HS-27A (cell line): ENCODE measurements around the gene TMTC2.
"Not testable (repeated sequence)": the region's sequence is repeated elsewhere in the genome, so short reads cannot be mapped to it uniquely, and the experiment has no call there.

Source experiments
- DNase-seq: peaks from one replicate; pipeline ENCODE4 v3.0.0-alpha.2; 2012; ENCODE audit warnings: low read depth, missing footprints

TMTC2 gene

DNA sequence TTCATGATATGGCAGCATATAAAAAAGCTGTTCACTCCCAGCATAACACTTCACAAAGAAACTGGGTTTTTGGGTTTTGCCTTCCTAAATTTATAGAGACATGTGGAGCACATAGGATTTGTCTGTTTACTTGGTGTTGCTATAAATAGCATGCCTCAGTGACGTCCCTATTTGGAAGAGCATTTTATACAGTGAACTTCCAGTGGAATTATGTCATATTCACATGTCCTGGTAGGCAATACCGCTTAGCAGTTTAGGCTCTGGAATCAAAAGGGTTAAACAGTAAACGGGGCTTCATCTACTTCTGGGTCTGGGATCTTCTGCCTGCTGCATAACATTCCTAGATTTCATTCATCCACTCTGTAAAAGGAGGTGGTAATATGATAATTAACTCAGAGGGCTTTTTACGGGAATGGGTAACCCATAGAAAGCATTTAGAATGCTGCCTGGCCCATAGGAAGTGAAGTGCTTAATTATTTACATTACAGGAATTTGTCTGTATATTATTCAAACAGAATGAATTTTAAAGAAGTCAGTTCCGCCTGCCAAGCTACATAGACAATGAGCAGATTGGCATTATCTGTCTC is 396.1 kb downstream of the TMTC2 start:
- DNase-seq = no peak

DNA sequence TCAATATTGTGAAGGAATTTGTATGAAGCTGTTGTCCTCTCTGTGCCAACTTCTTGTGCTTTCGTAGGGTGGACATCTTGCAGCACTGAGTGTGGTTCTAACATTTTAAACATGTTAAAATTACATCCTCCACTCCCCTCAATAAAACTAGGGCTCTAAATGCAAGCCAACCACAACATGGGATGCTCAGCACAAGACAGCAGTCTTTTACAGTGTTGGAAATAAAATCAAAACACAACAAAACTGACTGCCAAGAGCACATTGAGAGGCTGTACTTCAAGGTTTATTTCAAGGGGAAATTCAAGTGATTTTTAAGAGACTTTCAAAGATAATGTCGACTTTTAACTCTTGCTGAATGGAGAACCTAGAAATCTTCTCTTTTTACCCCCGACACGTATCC is 396.9 kb downstream of the TMTC2 start:
- no peak for DNase-seq

DNA sequence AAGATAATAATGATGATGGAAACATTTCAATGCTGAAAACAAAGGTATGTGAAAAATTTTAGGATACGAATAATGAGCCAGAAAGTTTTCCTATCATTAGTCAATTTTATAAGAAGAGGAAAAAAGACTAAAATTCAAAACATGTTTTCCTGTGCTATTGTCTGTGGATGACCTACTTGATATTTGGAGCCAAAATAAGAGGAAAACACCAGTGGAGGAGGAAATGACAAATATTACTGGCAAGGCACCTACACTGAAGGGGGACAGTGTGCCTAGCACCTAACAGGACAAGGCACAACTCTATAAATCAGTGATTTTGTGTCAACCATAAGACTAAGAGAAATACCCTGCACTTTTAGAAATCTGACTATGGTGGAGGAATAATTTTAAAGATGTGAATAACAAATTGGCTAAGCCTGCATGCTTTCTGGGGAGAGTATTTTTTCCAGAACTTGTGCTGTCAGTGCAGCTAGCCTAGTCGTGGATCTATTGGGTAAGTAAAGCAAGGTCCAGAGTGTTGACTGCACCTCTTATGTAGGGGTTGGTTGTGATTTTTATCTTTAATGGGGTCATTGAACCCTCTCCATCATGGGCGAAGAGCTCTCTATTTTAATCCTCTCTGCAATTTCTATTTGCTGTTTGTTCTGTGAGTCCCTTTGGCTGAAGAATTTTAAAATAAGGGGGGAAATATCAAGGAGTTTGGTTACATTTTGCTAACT is 398.0 kb downstream of the TMTC2 start:
- no peak for DNase-seq

DNA sequence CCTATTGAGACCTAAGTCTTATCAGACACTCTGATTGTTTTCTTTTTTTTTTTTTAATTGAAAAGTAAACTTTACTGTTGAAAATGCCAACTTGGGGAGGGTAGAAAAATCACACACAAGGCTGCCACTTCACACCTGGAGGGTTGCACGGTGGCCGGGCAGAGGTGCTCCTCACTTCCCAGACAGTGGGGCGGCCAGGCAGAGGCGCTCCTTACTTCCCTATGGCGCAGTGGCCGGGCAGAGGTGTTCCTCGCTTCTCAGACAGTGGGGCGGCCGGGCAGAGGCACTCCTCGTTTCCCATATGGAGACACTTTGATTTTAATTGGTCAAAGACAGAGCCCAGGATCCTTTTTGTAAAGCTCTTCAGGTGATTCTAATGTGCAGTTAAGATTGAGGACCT is 399.3 kb downstream of the TMTC2 start:
- DNase-seq = no peak

DNA sequence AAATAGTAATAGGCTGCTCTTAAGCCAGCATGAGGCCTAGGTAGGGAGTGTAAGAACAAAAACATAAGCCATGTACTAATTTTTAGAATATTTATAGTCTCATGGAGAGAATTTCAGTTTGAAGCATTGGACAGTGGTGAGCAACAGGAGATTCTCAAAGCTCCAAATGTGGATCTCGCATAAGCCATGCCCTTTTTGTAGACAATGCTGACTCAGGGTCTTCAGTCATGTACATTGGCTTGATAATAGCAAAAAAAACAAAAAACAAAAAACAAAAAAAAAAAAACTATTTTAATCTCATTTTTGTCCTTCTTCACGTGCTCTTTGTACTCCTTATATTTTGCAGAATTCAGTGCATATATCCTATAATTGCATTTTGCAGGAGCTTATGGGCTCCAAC is 402.9 kb downstream of the TMTC2 start:
- no peak for DNase-seq

DNA sequence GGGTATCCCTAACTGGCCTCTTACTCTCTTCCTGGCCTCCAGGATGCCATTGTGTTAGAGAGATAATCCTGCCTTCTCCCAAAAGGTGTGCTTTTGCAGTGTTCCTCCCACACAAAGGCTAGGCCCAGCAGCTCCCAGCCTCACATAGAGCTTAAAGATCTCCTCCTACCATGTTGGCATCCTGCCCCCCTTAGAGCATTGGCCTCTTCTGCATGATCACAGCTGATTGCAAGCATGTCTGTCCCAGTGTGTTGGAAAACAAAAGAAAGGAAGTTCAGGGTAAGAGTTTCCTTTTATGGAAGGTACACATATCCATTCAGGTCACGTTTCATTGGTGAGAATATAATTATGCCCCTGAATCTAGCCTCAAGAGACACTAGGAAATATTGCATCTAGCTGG is 405.4 kb downstream of the TMTC2 start:
- no peak for DNase-seq

DNA sequence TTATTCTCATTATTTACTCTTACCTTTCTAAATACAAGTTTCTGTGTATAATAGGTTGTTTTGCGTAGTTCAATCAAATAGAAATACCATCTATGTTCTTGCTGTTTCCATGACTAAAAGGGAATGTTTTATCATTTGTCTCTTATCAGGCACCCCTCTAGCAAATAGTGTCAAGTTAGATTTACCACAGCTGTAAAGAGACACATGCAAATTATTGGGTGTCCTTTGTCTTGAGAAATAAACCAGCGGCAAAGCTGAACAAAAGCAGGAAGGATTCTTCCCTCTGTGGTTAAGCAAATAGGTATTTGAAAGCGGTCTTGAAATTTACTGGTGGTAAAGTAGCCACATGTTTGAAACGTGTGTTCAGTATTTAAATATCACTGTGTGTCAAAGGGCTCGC is 405.9 kb downstream of the TMTC2 start:
- DNase-seq = no peak

DNA sequence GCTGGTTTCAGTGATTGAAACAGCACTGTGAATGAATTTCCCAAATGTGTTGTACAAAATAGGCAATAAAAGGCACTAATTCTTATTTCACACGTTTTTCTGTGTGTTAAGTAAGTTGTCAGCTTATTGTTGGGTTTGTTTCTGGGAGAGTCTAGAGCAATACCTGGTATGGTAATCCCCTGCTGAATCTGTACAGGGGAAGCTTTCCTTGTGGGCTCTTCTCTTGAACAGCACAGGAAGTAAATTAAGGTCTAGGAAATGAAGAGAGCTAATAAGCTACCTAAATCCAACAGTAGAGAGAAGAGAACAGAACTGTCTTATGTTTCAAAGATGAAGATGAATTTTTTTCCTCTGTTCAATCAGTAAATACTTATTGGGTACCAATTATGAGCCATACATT is 406.7 kb downstream of the TMTC2 start:
- no peak for DNase-seq

DNA sequence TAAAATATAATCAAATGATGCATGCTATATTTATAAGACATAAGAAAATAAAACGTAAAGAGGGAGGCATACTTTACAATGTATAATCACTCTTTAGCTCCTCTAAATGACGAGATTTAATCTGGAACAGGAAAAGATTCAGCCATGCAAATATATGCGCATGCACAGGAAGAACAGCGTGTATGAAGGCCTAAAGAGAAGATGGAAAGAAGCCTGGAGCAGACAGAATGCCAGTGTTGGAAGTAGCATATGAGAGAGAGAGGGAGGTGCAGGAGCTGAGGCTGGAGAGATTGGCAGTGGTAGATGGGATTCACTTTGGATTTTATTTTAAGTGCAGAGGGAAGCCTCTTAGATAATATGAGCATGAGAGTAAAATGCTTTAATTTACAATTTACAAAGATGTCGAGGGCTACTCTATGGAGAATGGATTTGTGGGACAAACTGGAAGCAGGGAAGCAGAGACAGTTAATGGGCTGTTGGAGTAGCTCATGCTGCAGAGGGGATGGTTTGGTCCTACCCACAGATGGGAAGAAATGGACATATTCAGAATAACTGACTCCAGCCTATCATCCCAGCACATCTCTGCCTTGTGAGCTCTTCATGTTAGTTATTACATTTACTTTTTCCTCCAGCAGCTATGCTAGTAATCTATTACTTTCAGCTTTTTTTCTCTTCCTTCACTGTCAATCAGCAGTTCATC is 411.1 kb downstream of the TMTC2 start:
- no peak for DNase-seq

DNA sequence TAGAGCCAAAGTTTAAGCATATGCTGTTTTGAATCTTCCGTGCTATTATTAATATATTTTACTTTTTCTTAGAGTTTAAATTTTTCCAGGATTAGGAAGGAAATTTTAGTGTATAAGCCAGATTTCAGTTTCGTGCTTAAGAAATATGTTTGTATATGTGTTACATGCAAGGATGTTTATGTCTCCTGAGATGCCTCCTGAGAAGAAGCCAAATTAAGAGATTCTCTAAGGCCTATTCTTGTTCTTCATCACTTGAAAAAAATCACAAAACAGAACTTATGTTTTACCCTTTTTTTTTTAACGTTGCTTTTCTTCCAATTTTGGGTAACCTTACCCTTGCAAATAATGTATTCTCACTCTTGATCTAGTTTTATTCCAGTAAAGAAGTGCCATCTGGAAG is 412.7 kb downstream of the TMTC2 start:
- DNase-seq = no peak

DNA sequence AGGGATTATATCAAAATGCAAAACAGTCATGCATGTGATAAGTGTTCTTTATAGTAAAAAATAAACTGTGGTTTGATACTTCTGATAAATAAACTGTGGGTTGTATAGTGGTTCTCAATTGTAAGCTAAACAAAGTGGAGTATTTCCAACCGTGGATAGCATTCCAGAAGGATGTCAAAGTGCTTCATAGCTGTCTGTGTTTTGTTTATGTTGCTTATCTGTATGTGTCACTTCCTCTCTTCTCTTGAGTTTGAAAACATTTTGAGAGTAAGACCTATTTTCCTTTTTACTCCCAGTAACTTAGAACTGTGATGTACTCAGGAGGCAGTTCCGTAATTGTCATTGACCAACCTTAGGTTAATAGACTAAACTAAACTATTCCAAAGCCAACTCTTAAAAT is 415.8 kb downstream of the TMTC2 start:
- DNase-seq = no peak

DNA sequence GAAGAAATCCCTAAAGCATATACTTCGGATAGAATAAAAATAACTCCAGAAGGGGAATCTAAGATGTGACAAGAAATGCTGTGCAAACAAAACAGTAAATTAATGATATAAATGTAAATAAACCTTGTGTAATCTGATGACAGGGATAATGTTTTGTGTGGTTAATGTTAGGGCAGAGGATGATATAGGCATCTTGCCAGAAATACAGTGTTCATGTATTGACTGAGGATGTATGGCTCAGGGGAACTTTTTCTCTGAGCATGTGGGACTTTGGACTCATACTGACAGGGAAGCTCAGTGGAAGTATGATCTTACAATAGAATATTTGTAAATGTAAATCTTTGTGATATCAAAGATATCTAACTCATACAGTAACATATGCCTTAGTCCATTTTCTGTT is 420.2 kb downstream of the TMTC2 start:
- DNase-seq = no peak

DNA sequence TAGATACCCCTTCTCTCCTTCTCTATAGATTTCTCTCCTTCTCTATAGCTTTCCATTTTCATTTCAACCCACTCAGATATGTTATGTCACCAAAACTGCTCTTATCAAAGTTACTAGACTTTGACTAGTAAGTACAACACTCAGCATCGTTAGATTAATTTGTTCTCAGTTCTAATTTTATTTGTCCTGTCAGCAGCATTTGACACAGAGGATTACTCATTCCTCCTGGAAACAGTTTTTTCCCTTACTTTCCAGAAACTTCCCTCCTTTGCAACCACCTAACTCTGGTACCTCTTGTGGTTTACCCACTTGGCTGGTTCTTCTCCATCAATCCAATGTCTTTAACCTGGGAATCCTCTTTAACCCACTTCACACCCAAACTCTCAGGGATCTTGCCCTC is 423.7 kb downstream of the TMTC2 start:
- no peak for DNase-seq

DNA sequence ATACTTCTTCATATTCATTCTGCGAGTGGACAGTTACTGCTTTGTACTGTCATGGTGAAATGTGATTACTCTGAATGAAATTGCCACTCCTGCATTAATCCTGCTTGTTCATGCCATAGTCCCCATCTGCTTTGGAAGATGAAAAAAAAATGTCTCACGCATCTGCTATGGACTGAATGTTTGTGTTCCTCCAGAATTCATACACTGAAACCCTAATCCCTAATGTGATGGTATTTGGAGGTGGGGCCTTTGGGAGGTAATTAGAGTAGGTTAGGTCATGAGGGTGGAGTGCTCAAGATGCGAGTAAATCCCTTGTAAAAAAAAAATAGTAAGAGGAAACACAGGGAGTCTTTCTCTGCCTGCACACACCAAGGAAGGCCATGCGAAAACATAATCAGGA is 427.2 kb downstream of the TMTC2 start:
- no peak for DNase-seq

DNA sequence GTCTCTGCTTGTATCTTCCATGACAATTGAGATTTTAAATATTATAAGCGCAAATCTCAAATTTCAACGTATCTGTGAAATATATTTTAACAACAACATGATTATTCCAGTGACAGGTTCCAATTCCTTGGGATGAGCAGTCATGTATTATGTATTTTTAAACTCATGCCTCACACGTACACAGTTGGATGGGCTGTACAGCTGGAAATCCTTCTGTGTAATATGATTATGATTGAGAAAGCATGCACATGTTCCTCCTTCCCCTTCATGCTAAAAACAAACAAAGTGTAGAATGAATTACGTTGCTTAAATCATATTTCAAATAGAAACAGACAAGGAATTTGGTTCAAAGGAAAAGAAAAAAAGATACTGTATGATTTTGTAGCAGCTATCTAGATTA is 428.3 kb downstream of the TMTC2 start:
- DNase-seq = no peak

DNA sequence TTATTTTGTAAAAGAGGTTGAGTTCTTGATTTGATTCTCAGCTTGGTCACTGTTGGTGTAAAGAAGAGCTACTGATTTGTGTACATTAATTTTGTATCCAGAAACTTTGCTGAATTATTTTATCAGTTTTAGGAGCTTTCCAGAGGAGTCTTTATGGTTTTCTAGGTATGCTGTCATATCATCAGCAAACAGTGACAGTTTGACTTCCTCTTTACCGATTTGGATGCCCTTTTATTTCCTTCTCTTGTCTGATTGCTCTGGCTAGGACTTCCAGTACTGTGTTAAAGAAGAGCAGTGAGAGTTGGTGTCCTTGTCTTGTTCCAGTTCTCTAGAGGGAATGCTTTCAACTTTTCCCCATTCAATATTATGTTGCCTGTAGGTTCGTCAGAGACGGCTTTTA is 431.2 kb downstream of the TMTC2 start:
- not testable (repeated sequence) for DNase-seq

DNA sequence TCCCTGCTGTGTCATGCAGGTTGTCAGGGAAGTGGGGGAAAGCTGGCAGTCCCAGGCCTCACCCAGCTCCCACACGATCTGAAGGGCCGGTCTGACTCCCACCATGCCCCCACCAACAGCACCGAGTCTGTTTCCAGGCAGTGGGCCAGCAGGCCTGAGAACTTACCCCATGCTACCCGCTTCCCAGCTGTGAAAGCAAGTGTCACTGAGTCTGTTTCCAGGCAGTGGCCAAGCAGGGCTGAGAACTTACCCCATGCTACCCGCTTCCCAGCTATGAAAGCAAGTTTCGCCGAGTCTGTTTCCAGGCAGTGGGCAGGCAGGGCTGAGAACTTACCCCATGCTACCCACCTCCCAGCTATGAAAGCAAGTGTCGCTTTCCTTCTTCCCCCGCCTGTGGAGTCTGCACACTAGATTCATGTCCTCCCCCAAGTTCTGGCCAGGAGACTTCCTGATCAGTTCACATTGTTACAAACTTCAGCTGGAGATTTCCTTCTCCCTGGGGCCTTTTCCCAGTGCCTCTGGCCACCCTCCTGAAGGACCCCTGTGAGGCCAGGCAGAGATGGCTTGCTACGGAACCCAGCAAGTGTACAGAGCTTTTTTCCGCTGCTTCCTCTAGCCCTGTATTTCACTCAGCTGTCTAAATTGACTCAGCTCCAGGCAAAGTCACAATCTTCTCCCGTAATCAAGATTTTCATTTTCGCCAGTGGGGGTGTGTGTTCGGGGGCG is 435.4 kb downstream of the TMTC2 start:
- no peak for DNase-seq

DNA sequence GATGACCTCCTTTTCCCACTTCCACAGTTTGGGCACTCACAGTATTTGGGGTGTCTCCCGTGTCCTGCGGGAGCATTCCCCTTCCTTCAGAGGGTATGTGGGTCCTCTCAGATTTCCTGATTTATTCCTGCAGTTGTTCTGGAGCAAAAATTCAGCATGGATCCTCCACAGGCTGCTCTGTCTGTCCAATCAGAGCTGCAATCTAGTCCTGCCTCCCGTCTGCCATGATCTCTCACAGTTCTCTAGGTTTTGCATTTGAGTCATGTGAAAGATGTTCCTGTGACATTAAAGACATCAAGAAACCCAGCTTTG is 435.9 kb downstream of the TMTC2 start:
- DNase-seq = no peak

DNA sequence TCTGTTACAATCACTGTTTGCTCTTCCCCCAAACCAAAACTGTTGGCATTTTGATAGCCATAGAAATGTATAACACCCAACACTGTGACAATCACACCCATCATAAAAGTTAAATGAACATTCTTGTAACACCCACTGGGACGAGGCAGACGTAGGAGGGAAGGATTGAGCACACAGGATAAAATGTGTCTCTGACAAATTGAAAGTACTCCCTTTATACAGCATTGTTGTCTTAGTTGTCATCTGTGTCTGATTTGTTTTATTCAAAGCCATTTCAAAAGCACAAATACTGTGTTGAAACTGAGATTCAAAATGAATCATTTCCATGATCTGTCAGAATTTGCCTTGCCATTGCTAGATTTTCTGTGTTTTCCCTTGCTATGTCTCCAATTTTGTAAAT is 436.3 kb downstream of the TMTC2 start:
- no peak for DNase-seq

DNA sequence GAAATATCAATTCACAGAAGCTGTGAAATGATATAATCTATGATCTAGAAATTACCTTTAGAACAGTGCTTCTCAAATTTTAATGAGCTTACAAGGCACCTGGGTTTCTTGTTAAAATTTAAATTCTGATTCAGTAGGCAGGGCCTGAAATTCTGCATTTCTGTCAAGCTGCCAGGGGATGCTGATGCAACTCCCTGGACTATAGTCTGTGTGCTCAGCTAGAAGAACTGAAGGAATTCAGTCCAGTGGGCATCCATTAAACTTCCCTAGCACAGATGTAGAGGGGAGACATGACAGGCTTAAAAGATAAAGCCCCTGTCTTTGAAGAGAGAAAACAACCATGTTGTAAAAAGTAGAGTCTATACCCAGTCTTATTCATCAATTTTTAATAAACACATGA is 441.8 kb downstream of the TMTC2 start:
- no peak for DNase-seq

DNA sequence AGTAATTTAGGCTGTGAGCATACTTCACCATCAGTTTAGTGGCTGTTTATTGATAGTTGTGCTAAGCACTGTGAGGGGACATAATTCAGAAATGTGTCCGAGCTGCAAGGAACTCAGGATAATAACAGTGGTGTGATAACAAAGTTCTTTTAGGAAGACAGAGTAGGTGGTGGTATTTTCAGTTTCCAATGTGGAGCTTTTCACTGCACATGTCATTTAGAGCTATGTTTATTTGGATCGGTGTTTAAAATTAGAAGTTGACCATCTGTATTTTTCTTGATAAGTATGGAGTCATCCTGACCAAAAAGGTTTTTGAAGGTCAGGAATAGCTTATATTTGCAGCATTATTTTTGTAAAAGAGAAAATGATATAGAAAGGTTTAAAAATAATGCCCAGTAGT is 443.5 kb downstream of the TMTC2 start:
- DNase-seq = no peak

DNA sequence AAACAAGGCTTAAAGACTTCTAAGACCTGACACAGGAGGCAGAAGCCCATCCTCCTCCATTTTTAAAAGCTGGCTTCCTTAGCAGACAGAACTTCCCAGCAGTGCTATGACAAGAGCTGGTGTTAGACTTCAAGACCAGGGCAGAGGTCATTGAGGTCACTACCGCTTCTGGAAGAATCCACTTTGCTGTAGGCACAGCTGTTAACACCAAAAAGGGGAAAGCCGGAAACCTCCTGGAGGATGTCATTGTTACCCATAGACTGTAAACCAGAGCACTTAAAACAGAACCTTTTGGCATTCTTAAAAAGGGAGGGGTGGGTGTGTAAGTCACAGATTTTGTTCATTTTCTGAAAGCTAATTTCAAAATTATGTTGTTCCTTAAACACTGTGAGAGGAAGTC is 445.7 kb downstream of the TMTC2 start:
- no peak for DNase-seq

DNA sequence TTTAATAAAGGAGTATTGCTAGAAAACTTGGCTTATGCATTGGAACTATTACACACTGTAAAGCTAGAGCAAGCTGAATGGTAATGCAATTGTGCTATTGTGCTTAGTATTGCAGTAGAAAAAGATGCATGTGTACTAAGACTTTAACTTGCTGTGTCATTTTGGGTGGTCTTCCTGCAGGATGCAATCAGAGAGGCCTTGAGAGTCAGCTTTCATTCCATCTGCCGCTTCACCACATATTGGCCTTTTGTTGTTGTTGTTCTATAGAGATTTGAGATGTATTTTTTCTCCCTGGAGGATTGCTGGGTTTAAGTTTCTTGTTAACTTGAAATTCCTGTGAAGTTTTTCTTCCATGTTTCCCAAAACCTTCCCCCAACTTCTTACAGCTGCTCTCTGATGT is 449.7 kb downstream of the TMTC2 start:
- DNase-seq = no peak
